Amniotic stem cell (primary cell): ENCODE measurements around the gene UBE2F.
"Not testable (repeated sequence)": the region's sequence is repeated elsewhere in the genome, so short reads cannot be mapped to it uniquely, and the experiment has no call there.

ENCODE experiments used
- DNase-seq: peaks from one replicate; lab custom pipeline; 2025; lab: John Stamatoyannopoulos, UW

The UBE2F gene

GRCh38 chr2:237979331-237979730 lies 12.5 kb downstream of the UBE2F start:
- no peak for DNase-seq

- DNase-seq = no peak
These were observed 13.3 kb downstream of the UBE2F start for GRCh38 chr2:237980087-237980486.

GRCh38 chr2:237980751-237981150 lies 13.9 kb downstream of the UBE2F start:
- no peak for DNase-seq

- DNase-seq = not testable (repeated sequence)
These were observed 14.8 kb downstream of the UBE2F start for GRCh38 chr2:237981621-237982020.

GRCh38 chr2:237982039-237982725 lies 15.4 kb downstream of the UBE2F start:
- no peak for DNase-seq

GRCh38 chr2:237983922-237984321 lies 17.1 kb downstream of the UBE2F start:
- DNase-seq = no peak

- DNase-seq = no peak
These were observed 20.5 kb downstream of the UBE2F start for GRCh38 chr2:237987268-237987667.

- no peak for DNase-seq
These were observed 26.9 kb downstream of the UBE2F start for GRCh38 chr2:237993701-237994100.

- DNase-seq = no peak
These were observed 28.2 kb downstream of the UBE2F start for GRCh38 chr2:237995036-237995435.

GRCh38 chr2:237996021-237996593 lies 29.3 kb downstream of the UBE2F start:
- no peak for DNase-seq

- no peak for DNase-seq
These were observed 30.7 kb downstream of the UBE2F start for GRCh38 chr2:237997521-237997920.

- DNase-seq = no peak
These were observed 31.7 kb downstream of the UBE2F start for GRCh38 chr2:237998530-237998929.

- no peak for DNase-seq
These were observed 36.6 kb downstream of the UBE2F start for GRCh38 chr2:238003234-238004031.

GRCh38 chr2:238004077-238004830 lies 37.4 kb downstream of the UBE2F start:
- no peak for DNase-seq

- no peak for DNase-seq
These were observed 38.7 kb downstream of the UBE2F start for GRCh38 chr2:238005528-238005927.

GRCh38 chr2:238006510-238006909 lies 39.7 kb downstream of the UBE2F start:
- no peak for DNase-seq

GRCh38 chr2:238007924-238008323 lies 41.1 kb downstream of the UBE2F start:
- no peak for DNase-seq

- no peak for DNase-seq
These were observed 42.7 kb downstream of the UBE2F start for GRCh38 chr2:238009563-238009962.

- no peak for DNase-seq
These were observed 43.8 kb downstream of the UBE2F start for GRCh38 chr2:238010572-238010971.

GRCh38 chr2:238013806-238014205 lies 47.0 kb downstream of the UBE2F start:
- DNase-seq = no peak

- DNase-seq = no peak
These were observed 48.9 kb downstream of the UBE2F start for GRCh38 chr2:238015705-238016104.

- DNase-seq = no peak
These were observed 49.7 kb downstream of the UBE2F start for GRCh38 chr2:238016526-238016925.
